PC-9 (cell line): ENCODE results near the gene RPP40. TPM values are rescaled to one million over a fixed set of nuclear protein-coding genes. Genes with fewer than 3 reads are reported as not detected.

Source experiments
- BruUV-seq: library from RNA; stranded (reverse); fragments of 400-500 nt; replicated peaks from 2 replicates; lab custom pipeline; 2021; lab: Mats Ljungman, UMichigan
- CTCF ChIA-PET: fragments of 300-600 bp; sonication (Branson Sonifier 250); formaldehyde crosslinking; loops from one replicate; lab custom pipeline; 2022; ENCODE audit warnings: antibody characterized with exemption; lab: Charles Lee
- POLR2A ChIA-PET: fragments of 300-600 bp; sonication (Branson Sonifier 250); formaldehyde crosslinking; loops from one replicate; lab custom pipeline; 2022; ENCODE audit warnings: antibody characterized with exemption; ENCODE audit not compliant: unreplicated experiment; lab: Charles Lee
- DNase-seq, 2 experiments: peaks; one replicate each; pipeline versions ENCODE4 v3.0.0 to v3.0.0-alpha.2; 2015 to 2022; ENCODE audit warnings: mixed read lengths in 1 of 2
- H2AFZ ChIP-seq: fragments of 200-600 bp; sonication (generic); 2 replicates; pipeline ENCODE4 v1.8.1; 2017; ENCODE audit warnings: antibody characterized with exemption
- H3F3A ChIP-seq: fragments of 200-600 bp; sonication (generic); 2 replicates; pipeline ENCODE4 v1.8.1; 2017; ENCODE audit warnings: antibody characterized with exemption, mild to moderate bottlenecking, low read depth; ENCODE audit not compliant: insufficient read depth
- H3K27ac ChIP-seq: fragments of 200-600 bp; sonication (generic); 2 replicates; pipeline ENCODE4 v1.6.1; 2016; ENCODE audit warnings: mixed run types
- H3K27me3 ChIP-seq: fragments of 200-600 bp; sonication (generic); 2 replicates; pipeline ENCODE4 v1.6.1; 2016; ENCODE audit warnings: low read depth, mixed run types; ENCODE audit not compliant: insufficient read depth
- H3K36me3 ChIP-seq: fragments of 200-600 bp; sonication (generic); 2 replicates; pipeline ENCODE4 v1.6.1; 2016; ENCODE audit warnings: low read depth, mixed run types
- H3K4me1 ChIP-seq: fragments of 200-600 bp; sonication (generic); replicated peaks from 2 replicates; pipeline ENCODE4 v1.6.1; 2016; ENCODE audit warnings: mixed run types; ENCODE audit not compliant: insufficient read depth
- H3K4me2 ChIP-seq: fragments of 200-600 bp; sonication (generic); 2 replicates; pipeline ENCODE4 v1.6.1; 2017; ENCODE audit warnings: mixed run types
- H3K4me3 ChIP-seq: fragments of 200-600 bp; sonication (generic); 2 replicates; pipeline ENCODE4 v1.6.1; 2016; ENCODE audit warnings: mixed run types
- H3K79me2 ChIP-seq: fragments of 200-600 bp; sonication (generic); 2 replicates; pipeline ENCODE4 v1.6.1; 2017; ENCODE audit warnings: low read depth, mixed run types
- H3K9me2 ChIP-seq: fragments of 200-600 bp; sonication (generic); 2 replicates; pipeline ENCODE4 v1.8.1; 2017; ENCODE audit warnings: mild to moderate bottlenecking; ENCODE audit not compliant: insufficient read depth
- H3K9me3 ChIP-seq: fragments of 200-600 bp; sonication (generic); 2 replicates; pipeline ENCODE4 v1.8.1; 2016; ENCODE audit warnings: low read depth; ENCODE audit not compliant: insufficient read depth
- H4K20me1 ChIP-seq: fragments of 200-600 bp; sonication (generic); 2 replicates; pipeline ENCODE4 v1.8.1; 2017; ENCODE audit not compliant: insufficient read depth
- EZH2 ChIP-seq: fragments of 200-600 bp; sonication (generic); IDR thresholded peaks from 2 replicates; pipeline ENCODE4 v1.8.0; 2017; ENCODE audit warnings: antibody characterized with exemption, low read depth
- intact Hi-C: fragments of 100-400 bp; cut with micrococcal nuclease; formaldehyde crosslinking; loops from one replicate; pipeline ENCODE4 v1.10.0; 2022; ENCODE audit not compliant: unreplicated experiment
- total RNA-seq: library from RNA; stranded (reverse); gene quantifications from 2 replicates; pipeline ENCODE4 v1.2.3, GENCODE V29; 2021
- TF ChIP-seq, protein P1 (sequence below): fragments of 200-600 bp; sonication (generic); conservative IDR thresholded peaks from 2 replicates; pipeline ENCODE4 v1.6.1; 2017; ENCODE audit warnings: mixed run types, antibody characterized with exemption, mild to moderate bottlenecking, moderate library complexity

The RPP40 gene
- total RNA-seq, 1 experiment from 2014 or later = 21.0 TPM

DNA sequence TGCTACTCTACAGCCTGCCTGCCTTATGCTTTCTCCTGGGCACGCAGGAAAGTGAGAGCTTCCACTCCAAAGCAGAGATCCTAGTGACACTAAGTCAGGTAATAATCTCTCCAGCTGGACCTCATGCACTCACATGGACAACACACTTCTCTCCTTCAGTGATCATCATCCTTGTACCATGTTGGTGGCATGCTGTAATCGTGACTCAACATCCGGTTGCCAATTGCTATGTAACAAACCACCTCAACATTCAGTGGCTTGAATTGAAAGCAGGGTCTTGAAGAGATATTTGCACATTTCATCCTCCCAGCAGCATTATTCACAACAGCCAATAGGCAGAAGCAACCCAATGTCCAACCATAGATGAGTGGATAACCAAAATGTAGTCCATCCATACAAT, 41.0 kb upstream of the RPP40 start:
- H3K4me3 ChIP-seq = no peak overlapping the region
- POLR2A ChIA-PET = no interaction called here

DNA sequence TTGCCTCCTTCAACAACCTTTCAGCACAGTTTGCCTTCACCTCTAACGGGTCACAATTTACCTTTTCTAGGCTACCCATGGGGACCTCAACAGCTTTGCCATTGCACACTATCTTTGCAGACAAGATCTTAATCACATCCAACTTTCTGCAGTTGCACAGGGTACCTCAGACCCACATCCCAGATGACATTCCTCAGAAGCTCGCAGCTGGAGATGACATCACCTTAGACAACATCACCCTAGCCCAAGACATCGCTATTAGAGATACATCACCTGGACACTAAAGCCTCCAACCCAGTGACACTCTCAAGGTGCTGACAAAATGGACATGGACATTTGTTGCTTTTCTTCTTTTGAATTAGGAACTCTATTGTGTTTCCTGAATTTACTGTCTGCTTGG, 38.6 kb upstream of the RPP40 start:
- Histone ChIP-seq H3K27me3 (no peaks in the 10 kb centered on the region), H3K9me3 (no peaks in the 10 kb centered on the region), H3K4me3 (no peak overlapping the region), H3K9me2 (no peaks in the 10 kb centered on the region), H4K20me1 (no peaks in the 10 kb centered on the region), H2AFZ (no peak overlapping the region), H3K79me2 (no peaks in the 10 kb centered on the region), H3K36me3 (no peaks in the 10 kb centered on the region), H3K27ac (no peak overlapping the region), H3K4me2 (no peak overlapping the region), H3F3A (no peaks in the 10 kb centered on the region), H3K4me1 (no peaks in the 10 kb centered on the region)
- no TSS peak for BruUV-seq
- TF ChIP-seq EZH2 = no peak
- TF ChIP-seq, protein P1, sequence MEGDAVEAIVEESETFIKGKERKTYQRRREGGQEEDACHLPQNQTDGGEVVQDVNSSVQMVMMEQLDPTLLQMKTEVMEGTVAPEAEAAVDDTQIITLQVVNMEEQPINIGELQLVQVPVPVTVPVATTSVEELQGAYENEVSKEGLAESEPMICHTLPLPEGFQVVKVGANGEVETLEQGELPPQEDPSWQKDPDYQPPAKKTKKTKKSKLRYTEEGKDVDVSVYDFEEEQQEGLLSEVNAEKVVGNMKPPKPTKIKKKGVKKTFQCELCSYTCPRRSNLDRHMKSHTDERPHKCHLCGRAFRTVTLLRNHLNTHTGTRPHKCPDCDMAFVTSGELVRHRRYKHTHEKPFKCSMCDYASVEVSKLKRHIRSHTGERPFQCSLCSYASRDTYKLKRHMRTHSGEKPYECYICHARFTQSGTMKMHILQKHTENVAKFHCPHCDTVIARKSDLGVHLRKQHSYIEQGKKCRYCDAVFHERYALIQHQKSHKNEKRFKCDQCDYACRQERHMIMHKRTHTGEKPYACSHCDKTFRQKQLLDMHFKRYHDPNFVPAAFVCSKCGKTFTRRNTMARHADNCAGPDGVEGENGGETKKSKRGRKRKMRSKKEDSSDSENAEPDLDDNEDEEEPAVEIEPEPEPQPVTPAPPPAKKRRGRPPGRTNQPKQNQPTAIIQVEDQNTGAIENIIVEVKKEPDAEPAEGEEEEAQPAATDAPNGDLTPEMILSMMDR = no peak
- intact Hi-C loops = no loop called here
- POLR2A ChIA-PET = interaction anchor here (0.6 kb wide), 1 partner anchor 1583 kb away, joined by 3 read pairs; no protein-coding TSS in a partner anchor
- CTCF ChIA-PET = no interaction called here
- DNase-seq = no peak

More for the DNA sequence above, 41.0 kb upstream of the RPP40 start:
- no peaks in the 10 kb centered on the region for H3K79me2 ChIP-seq
- no peaks in the 10 kb centered on the region for H4K20me1 ChIP-seq
- H3K4me1 ChIP-seq = no peaks in the 10 kb centered on the region
- no peak for DNase-seq
- intact Hi-C loops = no loop called here
- no peak overlapping the region for H3K4me2 ChIP-seq
- H3K9me2 ChIP-seq = no peaks in the 10 kb centered on the region
- no peaks in the 10 kb centered on the region for H3K27me3 ChIP-seq
- H3K27ac ChIP-seq = no peak overlapping the region
- H3F3A ChIP-seq = no peaks in the 10 kb centered on the region
- TF ChIP-seq, protein P1 = no peak
- TF ChIP-seq EZH2 = no peak
- CTCF ChIA-PET = no interaction called here
- H3K36me3 ChIP-seq = no peaks in the 10 kb centered on the region
- H3K9me3 ChIP-seq = no peaks in the 10 kb centered on the region
- no peak overlapping the region for H2AFZ ChIP-seq
- BruUV-seq = no TSS peak

DNA sequence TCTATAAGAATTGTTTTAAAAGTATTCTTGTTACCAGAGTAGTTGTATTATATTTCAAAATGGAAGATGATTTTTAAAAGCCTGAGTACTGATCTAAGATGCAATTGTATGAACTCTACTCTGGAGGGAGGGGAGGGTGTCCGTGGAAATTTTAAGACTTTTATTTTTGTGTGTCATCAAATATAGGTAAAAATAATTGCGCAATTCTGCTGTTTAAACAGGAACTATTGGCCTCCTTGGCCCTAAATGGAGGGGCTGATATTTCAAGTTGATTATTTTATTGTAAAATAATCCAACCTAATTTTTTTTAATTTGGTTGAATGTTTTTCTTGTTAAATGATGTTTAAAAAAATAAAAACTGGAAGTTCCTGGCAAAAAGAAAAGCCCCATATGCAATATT, 38.1 kb upstream of the RPP40 start:
- TF ChIP-seq, protein P1 = no peak
- no peak for TF ChIP-seq EZH2
- H3K79me2 ChIP-seq = no peaks in the 10 kb centered on the region
- H4K20me1 ChIP-seq = no peaks in the 10 kb centered on the region
- H3K27ac ChIP-seq = no peak overlapping the region
- no peak overlapping the region for H3K4me2 ChIP-seq
- H3F3A ChIP-seq = no peaks in the 10 kb centered on the region
- H3K9me2 ChIP-seq = no peaks in the 10 kb centered on the region
- no peaks in the 10 kb centered on the region for H3K27me3 ChIP-seq
- POLR2A ChIA-PET = no interaction called here
- CTCF ChIA-PET = no interaction called here
- BruUV-seq = no TSS peak
- H3K36me3 ChIP-seq = no peaks in the 10 kb centered on the region
- no peak for DNase-seq
- no peak overlapping the region for H3K4me3 ChIP-seq
- H2AFZ ChIP-seq = no peak overlapping the region
- no peaks in the 10 kb centered on the region for H3K9me3 ChIP-seq
- intact Hi-C loops = no loop called here
- H3K4me1 ChIP-seq = no peaks in the 10 kb centered on the region
